ENCODE results near the gene MYH10.

MYH10 gene

DNA sequence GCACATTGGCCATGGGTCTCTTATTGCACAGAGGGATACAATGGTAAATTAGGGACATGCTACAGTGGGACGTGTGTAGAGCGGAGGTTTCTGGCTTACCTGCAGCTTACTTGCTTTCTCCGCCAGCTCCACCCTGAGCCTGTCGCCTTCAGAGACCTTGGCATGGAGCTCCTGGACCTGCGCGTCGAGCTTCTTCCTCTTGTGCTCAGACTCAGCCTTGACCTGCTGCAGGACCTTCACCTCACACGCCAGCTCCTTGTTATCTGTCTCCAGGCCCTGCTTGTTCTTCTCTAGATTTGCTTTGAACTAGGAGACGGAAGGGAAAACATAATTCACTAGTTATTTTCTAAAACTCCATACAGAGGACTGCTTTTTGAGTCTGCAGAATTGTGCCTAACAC, 131.4 kb downstream of the MYH10 start (continued):
- no peak for TF ChIP-seq ZNF565 (CRISPR knock-in tag; conservative IDR thresholded peaks at IDR 0.05; ENCODE audit: low read depth)

DNA sequence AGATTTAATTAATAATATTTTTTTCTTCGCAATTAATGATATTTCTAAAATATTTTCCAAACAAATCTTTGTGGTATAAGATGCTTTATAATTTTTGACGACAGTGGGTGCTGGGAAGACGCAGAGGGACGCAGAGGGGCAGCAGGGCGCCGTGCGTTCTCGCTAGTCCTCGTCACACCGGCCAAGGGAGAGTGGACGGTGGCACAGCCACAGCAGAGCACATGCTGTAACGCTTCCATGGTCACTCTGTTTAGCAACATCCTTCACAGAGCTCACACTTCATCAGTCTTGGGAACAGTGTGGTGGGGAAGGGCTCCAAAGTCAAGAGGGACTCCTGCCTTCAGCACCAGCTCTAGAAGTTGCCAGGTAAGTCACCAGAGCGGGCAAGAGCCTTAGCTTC, 134.4 kb downstream of the MYH10 start:
- no peak for ATAC-seq
- TF ChIP-seq ZFP30 (CRISPR knock-in tag; IDR thresholded peaks at IDR 0.05) (no peak), ZNF70 (CRISPR knock-in tag; IDR thresholded peaks at IDR 0.05) (no peak), TCF4 (CRISPR knock-in tag; IDR thresholded peaks at IDR 0.05; ENCODE audit: borderline replicate concordance) (no peak), ARNTL (CRISPR knock-in tag; IDR thresholded peaks at IDR 0.05; ENCODE audit: borderline replicate concordance, low read depth) (no peak)
- TF ChIP-seq, protein P1, sequence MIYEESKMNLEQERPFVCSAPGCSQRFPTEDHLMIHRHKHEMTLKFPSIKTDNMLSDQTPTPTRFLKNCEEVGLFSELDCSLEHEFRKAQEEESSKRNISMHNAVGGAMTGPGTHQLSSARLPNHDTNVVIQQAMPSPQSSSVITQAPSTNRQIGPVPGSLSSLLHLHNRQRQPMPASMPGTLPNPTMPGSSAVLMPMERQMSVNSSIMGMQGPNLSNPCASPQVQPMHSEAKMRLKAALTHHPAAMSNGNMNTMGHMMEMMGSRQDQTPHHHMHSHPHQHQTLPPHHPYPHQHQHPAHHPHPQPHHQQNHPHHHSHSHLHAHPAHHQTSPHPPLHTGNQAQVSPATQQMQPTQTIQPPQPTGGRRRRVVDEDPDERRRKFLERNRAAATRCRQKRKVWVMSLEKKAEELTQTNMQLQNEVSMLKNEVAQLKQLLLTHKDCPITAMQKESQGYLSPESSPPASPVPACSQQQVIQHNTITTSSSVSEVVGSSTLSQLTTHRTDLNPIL (CRISPR knock-in tag; IDR thresholded peaks at IDR 0.05; ENCODE audit: low read depth) = no peak
- TF ChIP-seq, protein P2, sequence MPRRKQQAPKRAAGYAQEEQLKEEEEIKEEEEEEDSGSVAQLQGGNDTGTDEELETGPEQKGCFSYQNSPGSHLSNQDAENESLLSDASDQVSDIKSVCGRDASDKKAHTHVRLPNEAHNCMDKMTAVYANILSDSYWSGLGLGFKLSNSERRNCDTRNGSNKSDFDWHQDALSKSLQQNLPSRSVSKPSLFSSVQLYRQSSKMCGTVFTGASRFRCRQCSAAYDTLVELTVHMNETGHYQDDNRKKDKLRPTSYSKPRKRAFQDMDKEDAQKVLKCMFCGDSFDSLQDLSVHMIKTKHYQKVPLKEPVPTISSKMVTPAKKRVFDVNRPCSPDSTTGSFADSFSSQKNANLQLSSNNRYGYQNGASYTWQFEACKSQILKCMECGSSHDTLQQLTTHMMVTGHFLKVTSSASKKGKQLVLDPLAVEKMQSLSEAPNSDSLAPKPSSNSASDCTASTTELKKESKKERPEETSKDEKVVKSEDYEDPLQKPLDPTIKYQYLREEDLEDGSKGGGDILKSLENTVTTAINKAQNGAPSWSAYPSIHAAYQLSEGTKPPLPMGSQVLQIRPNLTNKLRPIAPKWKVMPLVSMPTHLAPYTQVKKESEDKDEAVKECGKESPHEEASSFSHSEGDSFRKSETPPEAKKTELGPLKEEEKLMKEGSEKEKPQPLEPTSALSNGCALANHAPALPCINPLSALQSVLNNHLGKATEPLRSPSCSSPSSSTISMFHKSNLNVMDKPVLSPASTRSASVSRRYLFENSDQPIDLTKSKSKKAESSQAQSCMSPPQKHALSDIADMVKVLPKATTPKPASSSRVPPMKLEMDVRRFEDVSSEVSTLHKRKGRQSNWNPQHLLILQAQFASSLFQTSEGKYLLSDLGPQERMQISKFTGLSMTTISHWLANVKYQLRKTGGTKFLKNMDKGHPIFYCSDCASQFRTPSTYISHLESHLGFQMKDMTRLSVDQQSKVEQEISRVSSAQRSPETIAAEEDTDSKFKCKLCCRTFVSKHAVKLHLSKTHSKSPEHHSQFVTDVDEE (CRISPR knock-in tag; IDR thresholded peaks at IDR 0.05) = no peak

DNA sequence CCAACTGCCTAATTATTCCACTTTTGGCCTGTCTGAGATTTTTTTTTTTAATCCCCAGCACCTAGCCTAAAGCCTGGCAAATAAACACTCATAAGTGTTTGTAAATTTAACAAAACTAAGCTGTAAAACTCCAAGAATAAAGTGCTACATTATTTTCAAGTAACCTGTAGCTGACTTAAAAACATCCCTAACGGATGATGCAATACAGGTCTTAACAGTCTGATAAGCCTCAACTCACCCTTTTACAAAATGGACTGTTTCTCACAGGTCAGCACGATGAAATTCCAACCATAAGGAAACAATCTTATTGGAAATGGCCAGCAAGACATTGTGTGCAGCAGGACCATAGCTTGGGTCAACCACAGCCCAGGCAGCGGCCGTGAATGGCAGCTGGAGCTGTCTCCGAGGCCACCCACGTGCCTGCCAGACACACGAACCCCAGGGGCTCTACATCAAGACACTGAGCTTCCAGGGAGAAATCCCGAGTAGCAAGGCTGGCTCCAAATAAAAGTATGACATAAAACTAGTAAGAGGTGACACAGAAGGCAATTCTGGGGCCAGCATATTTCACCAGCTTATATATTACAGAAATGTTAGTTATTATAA, 135.9 kb downstream of the MYH10 start:
- TF ChIP-seq, protein P3, sequence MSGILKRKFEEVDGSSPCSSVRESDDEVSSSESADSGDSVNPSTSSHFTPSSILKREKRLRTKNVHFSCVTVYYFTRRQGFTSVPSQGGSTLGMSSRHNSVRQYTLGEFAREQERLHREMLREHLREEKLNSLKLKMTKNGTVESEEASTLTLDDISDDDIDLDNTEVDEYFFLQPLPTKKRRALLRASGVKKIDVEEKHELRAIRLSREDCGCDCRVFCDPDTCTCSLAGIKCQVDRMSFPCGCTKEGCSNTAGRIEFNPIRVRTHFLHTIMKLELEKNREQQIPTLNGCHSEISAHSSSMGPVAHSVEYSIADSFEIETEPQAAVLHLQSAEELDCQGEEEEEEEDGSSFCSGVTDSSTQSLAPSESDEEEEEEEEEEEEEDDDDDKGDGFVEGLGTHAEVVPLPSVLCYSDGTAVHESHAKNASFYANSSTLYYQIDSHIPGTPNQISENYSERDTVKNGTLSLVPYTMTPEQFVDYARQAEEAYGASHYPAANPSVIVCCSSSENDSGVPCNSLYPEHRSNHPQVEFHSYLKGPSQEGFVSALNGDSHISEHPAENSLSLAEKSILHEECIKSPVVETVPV (CRISPR knock-in tag; IDR thresholded peaks at IDR 0.05) = no peak
- TF ChIP-seq ZNF70 (CRISPR knock-in tag; IDR thresholded peaks at IDR 0.05) (no peak), ESRRG (CRISPR knock-in tag; IDR thresholded peaks at IDR 0.05) (no peak), CSDC2 (CRISPR knock-in tag; IDR thresholded peaks at IDR 0.05) (no peak), ZNF8 (CRISPR knock-in tag; IDR thresholded peaks at IDR 0.05) (no peak)
- TF ChIP-seq, protein P4, sequence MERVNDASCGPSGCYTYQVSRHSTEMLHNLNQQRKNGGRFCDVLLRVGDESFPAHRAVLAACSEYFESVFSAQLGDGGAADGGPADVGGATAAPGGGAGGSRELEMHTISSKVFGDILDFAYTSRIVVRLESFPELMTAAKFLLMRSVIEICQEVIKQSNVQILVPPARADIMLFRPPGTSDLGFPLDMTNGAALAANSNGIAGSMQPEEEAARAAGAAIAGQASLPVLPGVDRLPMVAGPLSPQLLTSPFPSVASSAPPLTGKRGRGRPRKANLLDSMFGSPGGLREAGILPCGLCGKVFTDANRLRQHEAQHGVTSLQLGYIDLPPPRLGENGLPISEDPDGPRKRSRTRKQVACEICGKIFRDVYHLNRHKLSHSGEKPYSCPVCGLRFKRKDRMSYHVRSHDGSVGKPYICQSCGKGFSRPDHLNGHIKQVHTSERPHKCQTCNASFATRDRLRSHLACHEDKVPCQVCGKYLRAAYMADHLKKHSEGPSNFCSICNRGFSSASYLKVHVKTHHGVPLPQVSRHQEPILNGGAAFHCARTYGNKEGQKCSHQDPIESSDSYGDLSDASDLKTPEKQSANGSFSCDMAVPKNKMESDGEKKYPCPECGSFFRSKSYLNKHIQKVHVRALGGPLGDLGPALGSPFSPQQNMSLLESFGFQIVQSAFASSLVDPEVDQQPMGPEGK (CRISPR knock-in tag; IDR thresholded peaks at IDR 0.05; ENCODE audit: borderline replicate concordance) = no peak
- TF ChIP-seq, protein P1 (CRISPR knock-in tag; IDR thresholded peaks at IDR 0.05; ENCODE audit: low read depth) = no peak
- no peak for ATAC-seq

DNA sequence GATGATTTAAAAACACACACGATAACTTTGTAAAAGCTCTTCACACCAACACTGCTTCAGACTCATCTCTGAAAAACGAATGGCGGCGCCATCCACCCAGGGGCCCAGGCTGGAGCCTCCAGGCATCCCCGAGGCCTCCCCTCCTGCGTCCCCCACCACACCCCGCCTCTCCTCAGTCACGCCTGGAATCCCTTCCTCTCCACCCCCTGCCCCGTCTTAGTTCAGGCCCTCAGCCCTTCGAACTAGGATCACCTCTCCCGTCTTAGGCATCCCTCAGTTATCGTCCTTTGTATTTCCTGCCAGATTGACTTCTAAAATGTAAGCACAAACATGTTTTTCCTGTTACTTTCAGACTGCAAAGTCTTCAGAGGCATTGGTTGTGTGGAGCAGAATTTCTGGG, 136.5 kb downstream of the MYH10 start:
- no peak for ATAC-seq

DNA sequence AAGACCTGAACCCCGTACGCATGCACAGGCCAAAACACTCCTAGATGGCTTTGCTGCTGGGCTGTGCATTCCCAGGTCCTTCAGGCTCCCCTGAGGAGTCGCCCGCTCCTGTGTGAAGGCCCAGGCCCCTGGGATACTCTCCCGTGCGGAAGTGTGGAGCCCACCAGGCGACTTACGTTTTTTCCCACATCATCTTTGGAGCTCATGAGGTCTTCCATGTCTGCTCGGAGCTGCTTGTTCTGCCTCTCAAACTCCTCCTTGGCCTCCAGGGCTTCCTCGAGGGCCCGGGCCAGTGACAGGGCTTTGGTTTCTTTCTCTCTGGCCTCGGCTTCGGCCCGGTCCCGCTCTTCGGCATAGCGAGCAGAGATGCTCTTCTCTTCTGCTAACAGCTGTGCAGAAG, 138.4 kb downstream of the MYH10 start:
- no peak for ATAC-seq
- no peak for TF ChIP-seq ZC3H10 (CRISPR knock-in tag; IDR thresholded peaks at IDR 0.05)
- no peak for TF ChIP-seq CSDC2 (CRISPR knock-in tag; IDR thresholded peaks at IDR 0.05)
- TF ChIP-seq ZFP30 (CRISPR knock-in tag; IDR thresholded peaks at IDR 0.05) = no peak
- TF ChIP-seq GLIS3 (CRISPR knock-in tag; IDR thresholded peaks at IDR 0.05) = no peak
- TF ChIP-seq ESRRG (CRISPR knock-in tag; IDR thresholded peaks at IDR 0.05) = no peak
- TF ChIP-seq TCF4 (CRISPR knock-in tag; IDR thresholded peaks at IDR 0.05; ENCODE audit: borderline replicate concordance) = no peak
- TF ChIP-seq, protein P2 (CRISPR knock-in tag; IDR thresholded peaks at IDR 0.05) = no peak
- TF ChIP-seq, protein P4 (CRISPR knock-in tag; IDR thresholded peaks at IDR 0.05; ENCODE audit: borderline replicate concordance) = no peak
- TF ChIP-seq OSR1 (CRISPR knock-in tag; IDR thresholded peaks at IDR 0.05) = no peak

More for the DNA sequence above, 136.5 kb downstream of the MYH10 start:
- no peak for TF ChIP-seq CSDC2 (CRISPR knock-in tag; IDR thresholded peaks at IDR 0.05)
